Measurements from ENCODE around the gene FOXP4. TPM values are rescaled to one million over a fixed set of nuclear protein-coding genes. Genes with fewer than 3 reads are reported as not detected.
A peak's percentile ranks its signal among the peaks of the same experiment; 100 is the strongest.

FOXP4 gene
- total RNA-seq, 8 experiments from 2014 or later, result 1.3 to 22.1 (median 12.8) TPM

- H3K27ac ChIP-seq, result no peak overlapping the region
- ATAC-seq (replicated peaks in 6 of 8), result no peak
- in situ Hi-C loops (cut with MboI; ENCODE audit: low pct_unique_long_range_greater_than_20kb in 2 of 9, low sequenced_read_pairs in 9 of 9, unreplicated experiment in 9 of 9), result no loop called here
- peaks cover 60 to 64% of the 10 kb centered on the region in 2 donors for H3K4me1 ChIP-seq (replicated peaks in 1 of 2)
- no CpG with 5 or more reads among the region's 1 CpG for WGBS, 10 experiments
- no peak overlapping the region for H3K4me3 ChIP-seq
Observed at GRCh38 chr6:41566961-41567360, 20.8 kb downstream of the FOXP4 start.

- no peak for ATAC-seq (replicated peaks in 6 of 8)
- in situ Hi-C loops (cut with MboI; ENCODE audit: low pct_unique_long_range_greater_than_20kb in 2 of 9, low sequenced_read_pairs in 9 of 9, unreplicated experiment in 9 of 9), result no loop called here
- peaks cover 60 to 64% of the 10 kb centered on the region in 2 donors for H3K4me1 ChIP-seq (replicated peaks in 1 of 2)
- no peak overlapping the region for H3K4me3 ChIP-seq
- no peak overlapping the region for H3K27ac ChIP-seq
- WGBS, 10 experiments, result 88 to 100% (median 100%) methylated on average over 1 of the region's 1 CpG; no CpG with 5 or more reads in 6 of the 10 experiments
Observed at GRCh38 chr6:41567684-41568083, 21.5 kb downstream of the FOXP4 start.

- in situ Hi-C loops (cut with MboI; ENCODE audit: low pct_unique_long_range_greater_than_20kb in 2 of 9, low sequenced_read_pairs in 9 of 9, unreplicated experiment in 9 of 9), result no loop called here
- no peak for ATAC-seq (replicated peaks in 6 of 8)
- H3K4me1 ChIP-seq (replicated peaks in 1 of 2), result peaks cover 60 to 64% of the 10 kb centered on the region in 2 donors
- H3K4me3 ChIP-seq, result no peak overlapping the region
- peak overlapping the region in 1 of 2 donors; percentile 80 for H3K27ac ChIP-seq
- 60 to 100% (median 88%) methylated on average over 2 to 6 of the region's 6 CpGs; no CpG with 5 or more reads in 4 of the 10 experiments for WGBS, 10 experiments
Observed at GRCh38 chr6:41568202-41568584, 22.0 kb downstream of the FOXP4 start.

GRCh38 chr6:41568585-41569384 lies 22.6 kb downstream of the FOXP4 start:
- peaks cover 58 to 62% of the 10 kb centered on the region in 2 donors for H3K4me1 ChIP-seq (replicated peaks in 1 of 2)
- H3K4me3 ChIP-seq, result no peak overlapping the region
- in situ Hi-C loops (cut with MboI; ENCODE audit: low pct_unique_long_range_greater_than_20kb in 2 of 9, low sequenced_read_pairs in 9 of 9, unreplicated experiment in 9 of 9), result no loop called here
- WGBS, 10 experiments, result 23 to 100% (median 67%) methylated on average over 1 to 7 of the region's 13 CpGs; no CpG with 5 or more reads in 1 of the 10 experiments
- peak overlapping the region; percentile 27 to 80 for H3K27ac ChIP-seq
- ATAC-seq (replicated peaks in 6 of 8), result peak in 5 of 8 experiments; percentile 38 to 79 (median 48)

GRCh38 chr6:41570259-41570615 lies 24.1 kb downstream of the FOXP4 start:
- in situ Hi-C loops (cut with MboI; ENCODE audit: low pct_unique_long_range_greater_than_20kb in 2 of 9, low sequenced_read_pairs in 9 of 9, unreplicated experiment in 9 of 9), result no loop called here
- WGBS, 10 experiments, result 40 to 100% (median 60%) methylated on average over 1 to 2 of the region's 5 CpGs; no CpG with 5 or more reads in 7 of the 10 experiments
- peak overlapping the region; percentile 83 to 84 for H3K27ac ChIP-seq
- H3K4me3 ChIP-seq, result no peak overlapping the region
- peak in 5 of 8 experiments; percentile 29 to 77 (median 74) for ATAC-seq (replicated peaks in 6 of 8)
- H3K4me1 ChIP-seq (replicated peaks in 1 of 2), result peaks cover 61 to 65% of the 10 kb centered on the region in 2 donors

GRCh38 chr6:41571021-41571780 lies 25.0 kb downstream of the FOXP4 start:
- WGBS, 10 experiments, result 40 to 80% (median 61%) methylated on average over 1 to 9 of the region's 15 CpGs; no CpG with 5 or more reads in 3 of the 10 experiments
- Histone ChIP-seq H3K4me1 (replicated peaks in 1 of 2) (peaks cover 69 to 75% of the 10 kb centered on the region in 2 donors), H3K4me3 (no peak overlapping the region), H3K27ac (peak overlapping the region; percentile 83 to 84)
- in situ Hi-C loops (cut with MboI; ENCODE audit: low pct_unique_long_range_greater_than_20kb in 2 of 9, low sequenced_read_pairs in 9 of 9, unreplicated experiment in 9 of 9), result no loop called here
- no peak for ATAC-seq (replicated peaks in 6 of 8)

- Histone ChIP-seq H3K4me3 (no peak overlapping the region), H3K4me1 (replicated peaks in 1 of 2) (peaks cover 83 to 86% of the 10 kb centered on the region in 2 donors), H3K27ac (no peak overlapping the region)
- WGBS, 10 experiments, result 83 to 100% (median 100%) methylated on average over 1 to 2 of the region's 2 CpGs; no CpG with 5 or more reads in 4 of the 10 experiments
- no peak for ATAC-seq (replicated peaks in 6 of 8)
- in situ Hi-C loops (cut with MboI; ENCODE audit: low pct_unique_long_range_greater_than_20kb in 2 of 9, low sequenced_read_pairs in 9 of 9, unreplicated experiment in 9 of 9), result no loop called here
Observed at GRCh38 chr6:41572613-41573012, 26.4 kb downstream of the FOXP4 start.

GRCh38 chr6:41573276-41573675 lies 27.1 kb downstream of the FOXP4 start:
- H3K4me1 ChIP-seq (replicated peaks in 1 of 2), result peaks cover 86 to 89% of the 10 kb centered on the region in 2 donors
- 93% methylated on average over 3 of the region's 7 CpGs; no CpG with 5 or more reads in 9 of the 10 experiments for WGBS, 10 experiments
- H3K4me3 ChIP-seq, result no peak overlapping the region
- no peak for ATAC-seq (replicated peaks in 6 of 8)
- no peak overlapping the region for H3K27ac ChIP-seq
- in situ Hi-C loops (cut with MboI; ENCODE audit: low pct_unique_long_range_greater_than_20kb in 2 of 9, low sequenced_read_pairs in 9 of 9, unreplicated experiment in 9 of 9), result no loop called here

GRCh38 chr6:41573985-41574384 lies 27.8 kb downstream of the FOXP4 start:
- in situ Hi-C loops (cut with MboI; ENCODE audit: low pct_unique_long_range_greater_than_20kb in 2 of 9, low sequenced_read_pairs in 9 of 9, unreplicated experiment in 9 of 9), result no loop called here
- H3K4me1 ChIP-seq (replicated peaks in 1 of 2), result peaks cover 84 to 86% of the 10 kb centered on the region in 2 donors
- ATAC-seq (replicated peaks in 6 of 8), result no peak
- H3K27ac ChIP-seq, result no peak overlapping the region
- no peak overlapping the region for H3K4me3 ChIP-seq
- WGBS, 10 experiments, result 100% methylated on average over 1 of the region's 1 CpG; no CpG with 5 or more reads in 6 of the 10 experiments

- Histone ChIP-seq H3K4me3 (no peak overlapping the region), H3K4me1 (replicated peaks in 1 of 2) (peaks cover 73 to 76% of the 10 kb centered on the region in 2 donors), H3K27ac (no peak overlapping the region)
- no CpG with 5 or more reads among the region's 2 CpGs for WGBS, 10 experiments
- no peak for ATAC-seq (replicated peaks in 6 of 8)
- in situ Hi-C loops (cut with MboI; ENCODE audit: low pct_unique_long_range_greater_than_20kb in 2 of 9, low sequenced_read_pairs in 9 of 9, unreplicated experiment in 9 of 9), result loop anchor here in 7 of 9 experiments (25.0 kb wide), 4 partner anchors 113 to 213 kb away; no protein-coding TSS in a partner anchor
Observed at GRCh38 chr6:41575598-41575997, 29.4 kb downstream of the FOXP4 start.

GRCh38 chr6:41576667-41577066 lies 30.5 kb downstream of the FOXP4 start:
- Histone ChIP-seq H3K4me1 (replicated peaks in 1 of 2) (peaks cover 62 to 65% of the 10 kb centered on the region in 2 donors), H3K27ac (peak overlapping the region in 1 of 2 donors; percentile 83), H3K4me3 (no peak overlapping the region)
- 75 to 100% (median 100%) methylated on average over 1 to 3 of the region's 4 CpGs; no CpG with 5 or more reads in 7 of the 10 experiments for WGBS, 10 experiments
- no peak for ATAC-seq (replicated peaks in 6 of 8)
- in situ Hi-C loops (cut with MboI; ENCODE audit: low pct_unique_long_range_greater_than_20kb in 2 of 9, low sequenced_read_pairs in 9 of 9, unreplicated experiment in 9 of 9), result loop anchor here in 7 of 9 experiments (25.0 kb wide), 4 partner anchors 114 to 214 kb away; no protein-coding TSS in a partner anchor

GRCh38 chr6:41577356-41578216 lies 31.4 kb downstream of the FOXP4 start:
- Histone ChIP-seq H3K4me1 (replicated peaks in 1 of 2) (peaks cover 56% of the 10 kb centered on the region in 2 donors), H3K4me3 (no peak overlapping the region), H3K27ac (peak overlapping the region; percentile 46 to 83)
- 17 to 100% (median 59%) methylated on average over 1 to 3 of the region's 5 CpGs; no CpG with 5 or more reads in 2 of the 10 experiments for WGBS, 10 experiments
- in situ Hi-C loops (cut with MboI; ENCODE audit: low pct_unique_long_range_greater_than_20kb in 2 of 9, low sequenced_read_pairs in 9 of 9, unreplicated experiment in 9 of 9), result loop anchor here in 7 of 9 experiments (25.0 kb wide), 4 partner anchors 115 to 215 kb away; no protein-coding TSS in a partner anchor
- peak; percentile 8 to 80 (median 72) for ATAC-seq (replicated peaks in 6 of 8)
